ENCODE results near the gene PTPN2.
"Not testable (repeated sequence)": the region's sequence is repeated elsewhere in the genome, so short reads cannot be mapped to it uniquely, and the experiment has no call there.

PTPN2 gene

DNA sequence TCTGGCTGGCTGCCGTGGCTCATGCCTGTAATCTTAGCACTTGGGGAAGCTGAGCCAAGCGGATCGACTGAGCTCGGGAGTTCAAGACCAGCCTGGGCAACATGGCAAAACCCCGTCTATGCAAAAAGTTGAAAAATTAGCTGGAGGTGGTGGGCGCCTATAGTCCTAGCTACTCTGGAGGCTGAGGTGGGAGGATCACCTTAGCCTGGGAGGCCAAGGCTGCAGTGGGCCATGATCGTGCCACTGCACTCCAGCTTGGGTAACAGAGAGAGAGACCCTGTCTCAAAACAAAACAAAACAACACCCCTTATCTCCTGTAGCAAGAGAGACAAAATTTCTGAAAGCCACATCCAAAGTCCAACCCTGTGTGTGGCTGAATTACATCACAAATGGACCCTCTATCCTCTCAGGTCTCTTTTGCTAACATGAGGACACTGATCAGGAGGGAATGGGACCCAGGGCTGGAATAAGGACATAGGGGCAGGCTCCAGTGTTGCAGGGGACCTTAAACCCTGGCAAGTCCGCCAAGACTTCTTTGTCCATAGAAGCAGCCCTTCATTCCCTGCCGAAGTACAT is 116.4 kb downstream of the PTPN2 start:
- Histone ChIP-seq H3K4me3 (ENCODE audit: low read length in 2 of 2) (no peak overlapping the region), H3K4me1 (ENCODE audit: control insufficient read depth in 2 of 2, insufficient read depth in 2 of 2, low read length in 2 of 2) (no peaks in the 10 kb centered on the region), H3K9ac (ENCODE audit: low read depth in 1 of 2, low read length in 2 of 2) (no peak overlapping the region), H3K36me3 (ENCODE audit: control insufficient read depth in 2 of 2, insufficient read depth in 2 of 2, low read length in 2 of 2) (no peaks in the 10 kb centered on the region), H3K9me3 (ENCODE audit: control insufficient read depth in 2 of 2, low read length in 2 of 2) (no peaks in the 10 kb centered on the region), H3K27me3 (ENCODE audit: control insufficient read depth in 2 of 2, insufficient read depth in 2 of 2, low read length in 2 of 2) (no peaks in the 10 kb centered on the region), H3K27ac (ENCODE audit: low read depth in 2 of 2, low read length in 2 of 2) (no peak overlapping the region)

DNA sequence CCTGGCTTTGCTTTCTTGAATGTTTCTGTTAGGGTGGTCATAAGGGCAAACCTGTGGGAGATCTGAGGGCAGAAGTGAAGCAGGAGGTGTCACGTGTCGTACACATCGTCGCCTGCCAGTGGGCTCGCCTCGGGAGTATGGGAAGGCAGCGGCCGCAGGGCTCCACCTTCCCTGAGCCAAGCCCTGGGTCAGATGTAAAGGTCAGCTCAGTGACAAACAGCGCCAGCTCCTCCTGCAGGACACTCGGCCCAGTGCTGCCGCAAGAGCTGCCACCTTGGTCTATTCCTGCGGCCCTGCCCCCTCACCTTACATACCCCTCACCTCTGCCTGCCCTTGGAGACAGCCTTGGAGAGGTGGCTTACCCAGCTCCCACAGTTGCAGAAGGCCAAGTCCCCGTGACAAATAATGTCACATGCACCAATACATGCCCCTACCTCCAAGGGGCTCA is 117.0 kb downstream of the PTPN2 start:
- Histone ChIP-seq H3K4me3 (ENCODE audit: low read length in 2 of 2) (no peak overlapping the region), H3K9ac (ENCODE audit: low read depth in 1 of 2, low read length in 2 of 2) (no peak overlapping the region), H3K27ac (ENCODE audit: low read depth in 2 of 2, low read length in 2 of 2) (no peak overlapping the region), H3K27me3 (ENCODE audit: control insufficient read depth in 2 of 2, insufficient read depth in 2 of 2, low read length in 2 of 2) (no peaks in the 10 kb centered on the region), H3K4me1 (ENCODE audit: control insufficient read depth in 2 of 2, insufficient read depth in 2 of 2, low read length in 2 of 2) (no peaks in the 10 kb centered on the region), H3K9me3 (ENCODE audit: control insufficient read depth in 2 of 2, low read length in 2 of 2) (no peaks in the 10 kb centered on the region), H3K36me3 (ENCODE audit: control insufficient read depth in 2 of 2, insufficient read depth in 2 of 2, low read length in 2 of 2) (no peaks in the 10 kb centered on the region)

DNA sequence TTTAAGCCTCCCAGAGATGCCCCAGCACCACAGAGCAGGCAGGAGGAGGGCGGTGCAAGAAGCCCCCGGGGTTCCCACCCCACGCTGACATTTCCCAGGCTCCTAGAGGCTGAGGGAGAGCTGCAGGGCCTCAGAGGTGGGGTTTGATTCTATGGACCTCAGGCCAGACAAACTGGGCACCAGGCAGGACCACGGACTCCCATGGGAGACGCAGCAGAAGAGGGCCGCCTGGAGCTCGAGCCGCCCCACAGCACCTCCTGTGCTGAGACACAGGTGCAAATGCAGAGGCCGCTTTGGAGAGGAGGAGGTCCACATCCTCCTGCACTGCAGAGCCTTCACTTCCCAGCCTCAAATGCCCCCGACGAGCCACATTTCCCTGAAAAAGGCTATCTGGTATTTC is 118.5 kb downstream of the PTPN2 start:
- no peaks in the 10 kb centered on the region for H3K36me3 ChIP-seq (ENCODE audit: control insufficient read depth in 2 of 2, insufficient read depth in 2 of 2, low read length in 2 of 2)

DNA sequence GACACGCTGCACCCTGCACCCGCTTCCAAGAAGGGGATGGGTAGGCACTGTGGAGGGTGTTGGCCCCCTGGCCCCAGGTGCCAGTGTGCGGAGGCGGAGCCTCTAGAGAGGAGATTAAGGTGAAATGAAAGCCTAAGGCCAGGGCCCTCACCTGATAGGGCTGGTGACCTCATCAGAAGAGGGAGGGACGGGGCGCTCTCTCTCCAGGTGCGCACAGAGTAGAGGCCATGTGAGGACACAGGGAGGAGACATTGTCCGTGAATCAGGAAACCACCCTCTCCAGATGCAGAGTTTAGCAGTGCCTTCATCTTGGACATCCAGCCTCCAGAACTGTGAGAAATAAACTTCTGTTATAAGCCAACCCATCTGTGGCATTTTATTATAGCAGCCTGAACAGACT is 118.9 kb downstream of the PTPN2 start:
- Histone ChIP-seq H3K4me1 (ENCODE audit: control insufficient read depth in 2 of 2, insufficient read depth in 2 of 2, low read length in 2 of 2) (no peaks in the 10 kb centered on the region), H3K9me3 (ENCODE audit: control insufficient read depth in 2 of 2, low read length in 2 of 2) (no peaks in the 10 kb centered on the region), H3K27me3 (ENCODE audit: control insufficient read depth in 2 of 2, insufficient read depth in 2 of 2, low read length in 2 of 2) (no peaks in the 10 kb centered on the region), H3K36me3 (ENCODE audit: control insufficient read depth in 2 of 2, insufficient read depth in 2 of 2, low read length in 2 of 2) (no peaks in the 10 kb centered on the region), H3K4me3 (ENCODE audit: low read length in 2 of 2) (no peak overlapping the region), H3K27ac (ENCODE audit: low read depth in 2 of 2, low read length in 2 of 2) (no peak overlapping the region), H3K9ac (ENCODE audit: low read depth in 1 of 2, low read length in 2 of 2) (no peak overlapping the region)

More for the DNA sequence above, 118.5 kb downstream of the PTPN2 start:
- Histone ChIP-seq H3K9ac (ENCODE audit: low read depth in 1 of 2, low read length in 2 of 2) (no peak overlapping the region), H3K27ac (ENCODE audit: low read depth in 2 of 2, low read length in 2 of 2) (no peak overlapping the region), H3K9me3 (ENCODE audit: control insufficient read depth in 2 of 2, low read length in 2 of 2) (no peaks in the 10 kb centered on the region), H3K4me3 (ENCODE audit: low read length in 2 of 2) (no peak overlapping the region), H3K4me1 (ENCODE audit: control insufficient read depth in 2 of 2, insufficient read depth in 2 of 2, low read length in 2 of 2) (no peaks in the 10 kb centered on the region), H3K27me3 (ENCODE audit: control insufficient read depth in 2 of 2, insufficient read depth in 2 of 2, low read length in 2 of 2) (no peaks in the 10 kb centered on the region)

DNA sequence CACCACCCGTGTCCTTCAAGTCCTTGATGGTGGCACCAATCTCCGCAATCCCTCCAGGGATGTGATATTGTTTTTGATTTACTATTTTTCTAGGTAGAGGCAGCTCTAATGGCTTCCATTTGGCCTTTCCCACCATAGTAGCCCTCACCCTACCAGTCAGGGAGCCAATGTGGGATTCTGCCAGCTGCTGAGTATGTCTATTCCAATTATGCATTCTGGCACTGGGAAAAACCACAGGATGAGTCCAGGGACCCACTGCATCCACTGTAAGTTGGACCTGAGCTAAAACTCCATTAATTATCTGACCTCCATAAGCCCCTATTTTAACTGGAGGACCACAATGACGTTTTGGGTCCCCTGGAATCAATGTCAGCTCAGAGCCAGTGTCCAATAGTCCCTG is 125.5 kb downstream of the PTPN2 start:
- H3K4me1 ChIP-seq (ENCODE audit: control insufficient read depth in 2 of 2, insufficient read depth in 2 of 2, low read length in 2 of 2); H3K27ac ChIP-seq (ENCODE audit: low read depth in 2 of 2, low read length in 2 of 2); H3K9me3 ChIP-seq (ENCODE audit: control insufficient read depth in 2 of 2, low read length in 2 of 2); H3K9ac ChIP-seq (ENCODE audit: low read depth in 1 of 2, low read length in 2 of 2); H3K27me3 ChIP-seq (ENCODE audit: control insufficient read depth in 2 of 2, insufficient read depth in 2 of 2, low read length in 2 of 2); H3K36me3 ChIP-seq (ENCODE audit: control insufficient read depth in 2 of 2, insufficient read depth in 2 of 2, low read length in 2 of 2); H3K4me3 ChIP-seq (ENCODE audit: low read length in 2 of 2): not testable (repeated sequence)

DNA sequence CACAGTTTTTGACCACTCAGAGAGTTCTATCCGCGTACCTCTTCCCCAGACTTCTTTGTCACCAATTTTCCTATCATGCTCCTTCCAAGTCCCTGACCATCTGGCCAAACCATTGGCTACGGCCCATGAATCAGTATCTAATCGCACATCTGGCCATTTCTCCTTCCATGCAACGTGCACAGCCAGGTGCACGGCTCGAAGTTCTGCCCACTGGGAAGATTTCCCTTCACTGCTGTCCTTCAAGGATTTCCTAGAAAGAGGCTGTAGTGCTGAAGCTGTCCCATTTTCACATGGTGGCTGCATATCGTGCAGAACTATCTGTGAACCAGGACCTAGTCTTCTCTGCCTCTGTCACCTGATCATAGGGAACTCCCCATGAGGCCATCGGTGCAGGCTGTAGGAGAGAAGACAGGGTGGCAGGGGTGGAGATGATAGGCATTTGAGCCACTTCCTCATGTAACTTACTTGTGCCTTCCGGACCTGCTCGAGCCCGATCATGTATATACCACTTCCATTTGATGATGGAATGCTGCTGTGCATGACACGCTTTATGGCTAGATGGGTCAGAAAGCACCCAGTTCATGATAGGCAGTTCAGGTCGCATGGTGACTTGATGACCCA is 127.3 kb downstream of the PTPN2 start:
- H3K9me3 ChIP-seq (ENCODE audit: control insufficient read depth in 2 of 2, low read length in 2 of 2); H3K36me3 ChIP-seq (ENCODE audit: control insufficient read depth in 2 of 2, insufficient read depth in 2 of 2, low read length in 2 of 2); H3K4me1 ChIP-seq (ENCODE audit: control insufficient read depth in 2 of 2, insufficient read depth in 2 of 2, low read length in 2 of 2); H3K27me3 ChIP-seq (ENCODE audit: control insufficient read depth in 2 of 2, insufficient read depth in 2 of 2, low read length in 2 of 2); H3K27ac ChIP-seq (ENCODE audit: low read depth in 2 of 2, low read length in 2 of 2); H3K9ac ChIP-seq (ENCODE audit: low read depth in 1 of 2, low read length in 2 of 2); H3K4me3 ChIP-seq (ENCODE audit: low read length in 2 of 2): not testable (repeated sequence)

DNA sequence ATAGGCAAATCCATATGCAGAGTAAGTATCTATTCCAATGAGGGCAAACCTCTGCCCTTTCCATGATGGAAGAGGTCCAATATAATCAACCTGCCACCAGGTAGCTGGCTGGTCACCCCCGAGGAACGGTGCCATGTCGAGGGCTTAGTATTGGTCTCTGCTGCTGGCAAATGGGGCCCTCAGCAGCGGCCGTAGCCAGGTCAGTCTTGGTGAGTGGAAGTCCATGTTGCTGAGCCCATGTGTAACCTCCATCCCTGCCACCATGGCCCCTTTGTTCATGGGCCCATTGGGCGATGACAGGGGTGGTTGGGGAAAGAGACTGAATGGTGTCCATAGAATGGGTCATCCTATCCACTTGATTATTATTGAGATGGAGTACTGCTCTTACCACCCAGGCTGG is 128.4 kb downstream of the PTPN2 start:
- not testable (repeated sequence) for H3K36me3 ChIP-seq (ENCODE audit: control insufficient read depth in 2 of 2, insufficient read depth in 2 of 2, low read length in 2 of 2); H3K27me3 ChIP-seq (ENCODE audit: control insufficient read depth in 2 of 2, insufficient read depth in 2 of 2, low read length in 2 of 2); H3K4me1 ChIP-seq (ENCODE audit: control insufficient read depth in 2 of 2, insufficient read depth in 2 of 2, low read length in 2 of 2); H3K9ac ChIP-seq (ENCODE audit: low read depth in 1 of 2, low read length in 2 of 2); H3K4me3 ChIP-seq (ENCODE audit: low read length in 2 of 2); H3K9me3 ChIP-seq (ENCODE audit: control insufficient read depth in 2 of 2, low read length in 2 of 2); H3K27ac ChIP-seq (ENCODE audit: low read depth in 2 of 2, low read length in 2 of 2)

DNA sequence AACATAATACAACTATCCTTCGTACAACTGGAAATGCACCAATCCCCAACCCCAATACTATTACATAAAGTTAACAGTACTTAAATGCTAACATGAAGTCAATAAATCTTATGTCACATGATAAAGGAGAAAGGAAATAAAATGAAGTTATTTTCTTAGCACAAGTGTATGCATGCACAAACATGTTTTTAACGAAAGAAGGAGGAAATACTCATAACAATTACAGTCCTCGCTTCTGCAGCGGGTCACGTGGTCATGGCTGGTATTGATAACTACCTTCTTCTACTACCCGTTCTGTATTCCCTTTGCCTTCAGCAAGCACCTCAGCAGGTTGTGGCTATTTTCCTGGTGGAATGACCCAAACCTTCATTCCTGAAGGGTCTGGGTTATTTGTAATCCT is 129.5 kb downstream of the PTPN2 start:
- no peaks in the 10 kb centered on the region for H3K36me3 ChIP-seq (ENCODE audit: control insufficient read depth in 2 of 2, insufficient read depth in 2 of 2, low read length in 2 of 2)
- H3K4me3 ChIP-seq (ENCODE audit: low read length in 2 of 2) = no peak overlapping the region
- no peak overlapping the region for H3K27ac ChIP-seq (ENCODE audit: low read depth in 2 of 2, low read length in 2 of 2)
- no peaks in the 10 kb centered on the region for H3K9me3 ChIP-seq (ENCODE audit: control insufficient read depth in 2 of 2, low read length in 2 of 2)
- no peaks in the 10 kb centered on the region for H3K27me3 ChIP-seq (ENCODE audit: control insufficient read depth in 2 of 2, insufficient read depth in 2 of 2, low read length in 2 of 2)
- no peaks in the 10 kb centered on the region for H3K4me1 ChIP-seq (ENCODE audit: control insufficient read depth in 2 of 2, insufficient read depth in 2 of 2, low read length in 2 of 2)
- no peak overlapping the region for H3K9ac ChIP-seq (ENCODE audit: low read depth in 1 of 2, low read length in 2 of 2)

DNA sequence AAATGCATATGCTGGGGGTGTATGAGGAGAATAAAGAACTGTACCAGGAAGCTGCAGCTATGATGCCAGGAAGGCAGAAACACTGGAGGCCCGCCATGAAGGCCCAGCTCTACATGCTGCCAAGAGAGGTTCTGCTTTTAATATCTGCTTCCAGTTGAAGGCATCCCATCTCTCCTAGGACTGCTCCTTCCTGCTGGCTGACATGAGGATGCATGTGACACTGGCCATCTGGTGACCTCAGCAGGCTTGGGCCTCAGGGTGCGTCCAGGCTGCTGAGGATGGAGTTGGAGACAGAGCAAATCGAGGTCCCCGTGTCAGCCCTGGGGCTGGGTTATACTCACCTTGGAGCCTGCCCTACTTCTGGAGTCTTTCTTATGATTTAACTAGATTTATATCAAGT is 132.1 kb downstream of the PTPN2 start:
- Histone ChIP-seq H3K36me3 (ENCODE audit: control insufficient read depth in 2 of 2, insufficient read depth in 2 of 2, low read length in 2 of 2) (no peaks in the 10 kb centered on the region), H3K9ac (ENCODE audit: low read depth in 1 of 2, low read length in 2 of 2) (no peak overlapping the region), H3K27me3 (ENCODE audit: control insufficient read depth in 2 of 2, insufficient read depth in 2 of 2, low read length in 2 of 2) (no peaks in the 10 kb centered on the region), H3K9me3 (ENCODE audit: control insufficient read depth in 2 of 2, low read length in 2 of 2) (no peaks in the 10 kb centered on the region), H3K4me1 (ENCODE audit: control insufficient read depth in 2 of 2, insufficient read depth in 2 of 2, low read length in 2 of 2) (no peaks in the 10 kb centered on the region), H3K27ac (ENCODE audit: low read depth in 2 of 2, low read length in 2 of 2) (no peak overlapping the region), H3K4me3 (ENCODE audit: low read length in 2 of 2) (no peak overlapping the region)

DNA sequence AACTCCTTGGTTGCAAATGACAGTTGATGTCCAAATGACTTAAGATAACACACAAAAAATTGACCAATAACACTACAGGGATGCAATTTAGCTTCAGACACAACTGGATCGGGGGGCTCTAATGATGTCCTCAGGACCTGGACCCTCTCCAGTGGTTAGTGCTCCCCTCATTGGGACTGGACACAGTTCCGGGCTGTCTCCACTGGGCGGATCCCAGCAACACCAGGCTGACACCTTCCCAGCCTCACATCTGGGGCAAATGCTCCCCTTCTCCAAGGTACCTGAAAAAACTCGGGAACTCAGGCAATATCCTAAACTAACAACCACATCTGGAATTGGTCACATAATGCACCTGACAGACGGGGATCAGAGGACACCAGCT is 132.5 kb downstream of the PTPN2 start:
- no peak overlapping the region for H3K4me3 ChIP-seq (ENCODE audit: low read length in 2 of 2)
- no peaks in the 10 kb centered on the region for H3K27me3 ChIP-seq (ENCODE audit: control insufficient read depth in 2 of 2, insufficient read depth in 2 of 2, low read length in 2 of 2)
- no peaks in the 10 kb centered on the region for H3K4me1 ChIP-seq (ENCODE audit: control insufficient read depth in 2 of 2, insufficient read depth in 2 of 2, low read length in 2 of 2)
- H3K9me3 ChIP-seq (ENCODE audit: control insufficient read depth in 2 of 2, low read length in 2 of 2) = no peaks in the 10 kb centered on the region
- no peaks in the 10 kb centered on the region for H3K36me3 ChIP-seq (ENCODE audit: control insufficient read depth in 2 of 2, insufficient read depth in 2 of 2, low read length in 2 of 2)
- H3K9ac ChIP-seq (ENCODE audit: low read depth in 1 of 2, low read length in 2 of 2) = no peak overlapping the region
- H3K27ac ChIP-seq (ENCODE audit: low read depth in 2 of 2, low read length in 2 of 2) = no peak overlapping the region
